GM12878 (cell line): ENCODE results near the gene KCNQ1. TPM values are rescaled to one million over a fixed set of nuclear protein-coding genes. Genes with fewer than 3 reads are reported as not detected.

Source experiments
- ATAC-seq: fragments of 200-7000 bp; cut with Tn5 transposase; 3 replicates; pipeline ENCODE4 v1.9.1; 2020; ENCODE audit warnings: mild to moderate bottlenecking, moderate library complexity
- BruUV-seq: library from RNA; stranded (reverse); fragments of 400-500 nt; replicated peaks from 2 replicates; lab custom pipeline; 2021; lab: Mats Ljungman, UMichigan
- CTCF ChIA-PET: fragments of 300-600 bp; sonication (Branson Sonifier 250); formaldehyde crosslinking; extraction: SDS; loops from one replicate; lab custom pipeline; 2021; ENCODE audit warnings: inconsistent platforms; lab: Yijun Ruan, JAX
- POLR2A ChIA-PET: fragments of 350-600 bp; formaldehyde crosslinking; extraction: SDS; loops from one replicate; lab custom pipeline; 2021; ENCODE audit warnings: inconsistent platforms; lab: Charles Lee
- RAD21 ChIA-PET: fragments of 300-600 bp; sonication (Branson Sonifier 250); formaldehyde crosslinking; loops from one replicate; lab custom pipeline; 2023; ENCODE audit warnings: antibody characterized with exemption; ENCODE audit not compliant: unreplicated experiment; lab: Charles Lee
- SMC1A ChIA-PET: fragments of 300-600 bp; sonication (Branson Sonifier 250); formaldehyde crosslinking; loops from one replicate; lab custom pipeline; 2023; ENCODE audit not compliant: unreplicated experiment, uncharacterized antibody; lab: Charles Lee
- DNase-seq: peaks from one replicate; pipeline ENCODE4 v3.0.0-alpha.2; 2011; ENCODE audit warnings: low read depth, low spot score
- FAIRE-seq: peaks from 3 replicates; lab custom pipeline; 2011; peaks lifted over from hg19 to GRCh38; lab: Jason Lieb, UNC
- H2AFZ ChIP-seq: 2 replicates; pipeline ENCODE4 v1.6.0; 2011; ENCODE audit warnings: low read depth, low read length, control low read depth; ENCODE audit not compliant: control insufficient read depth
- H3K27ac ChIP-seq: 2 replicates; pipeline ENCODE4 v1.5.1; 2011; ENCODE audit warnings: control low read depth; ENCODE audit not compliant: control insufficient read depth, insufficient read depth
- H3K27me3 ChIP-seq, 2 experiments: replicated peaks in 1 of 2; 2 replicates each; pipeline versions ENCODE4 v1.6.0 to v1.6.1; 2011; ENCODE audit warnings: low read length in 1 of 2; ENCODE audit not compliant: control insufficient read depth in 2 of 2, insufficient read depth in 2 of 2
- H3K36me3 ChIP-seq, 2 experiments: 2 replicates each; pipeline ENCODE4 v1.5.1; 2011; ENCODE audit warnings: low read length in 1 of 2; ENCODE audit not compliant: control insufficient read depth in 2 of 2, insufficient read depth in 2 of 2
- H3K4me1 ChIP-seq: 2 replicates; pipeline ENCODE4 v1.6.1; 2011; ENCODE audit warnings: mild to moderate bottlenecking, low read length, moderate library complexity, mixed read lengths; ENCODE audit not compliant: control insufficient read depth, insufficient read depth
- H3K4me2 ChIP-seq: 2 replicates; pipeline ENCODE4 v1.6.0; 2011; ENCODE audit warnings: control low read depth; ENCODE audit not compliant: control insufficient read depth, insufficient read depth
- H3K4me3 ChIP-seq: fragments of 200-600 bp; sonication (generic); 2 replicates; pipeline ENCODE4 v1.5.1; 2016
- H3K79me2 ChIP-seq: 2 replicates; pipeline ENCODE4 v1.6.0; 2011; ENCODE audit warnings: low read length; ENCODE audit not compliant: control insufficient read depth, insufficient read depth
- H3K9ac ChIP-seq: 2 replicates; pipeline ENCODE4 v1.8.0; 2011; ENCODE audit warnings: low read length, control low read depth, mixed read lengths; ENCODE audit not compliant: control insufficient read depth, insufficient read depth
- H3K9me3 ChIP-seq: replicated peaks from 3 replicates; pipeline ENCODE4 v1.5.1; 2011; ENCODE audit warnings: mild to moderate bottlenecking, low read length; ENCODE audit not compliant: control insufficient read depth, insufficient read depth
- H4K20me1 ChIP-seq: 2 replicates; pipeline ENCODE4 v1.6.0; 2011; ENCODE audit not compliant: control insufficient read depth, insufficient read depth
- BMI1 ChIP-seq: fragments of 450-650 bp; IDR thresholded peaks from 2 replicates; pipeline ENCODE4 v1.6.1; 2016; ENCODE audit warnings: mild to moderate bottlenecking, moderate library complexity, borderline replicate concordance
- CBX5 ChIP-seq: sonication (generic); IDR thresholded peaks from 2 replicates; pipeline ENCODE4 v1.6.1; 2016; ENCODE audit warnings: low read depth, moderate library complexity, mild to moderate bottlenecking, inconsistent platforms
- CTCF ChIP-seq, 3 experiments: IDR thresholded peaks in 2 of 3; conservative IDR thresholded peaks in 1 of 3; 2 replicates each; pipeline ENCODE4 v1.5.1; 2011; ENCODE audit warnings: low read depth in 3 of 3, low read length in 3 of 3, mild to moderate bottlenecking in 3 of 3, control low read depth in 2 of 3, moderate library complexity in 2 of 3, inconsistent platforms in 1 of 3, mixed read lengths in 1 of 3; ENCODE audit not compliant: control insufficient read depth in 2 of 3, insufficient read depth in 1 of 3; ENCODE audit errors: extremely low read depth in 1 of 3
- HCFC1 ChIP-seq: fragments of 150-350 bp; IDR thresholded peaks from 2 replicates; pipeline ENCODE4 v1.6.1; 2014; ENCODE audit warnings: low read length
- KAT2A ChIP-seq: conservative IDR thresholded peaks from 2 replicates; pipeline ENCODE4 v1.6.1; 2011; ENCODE audit warnings: low read depth, low read length; ENCODE audit not compliant: control insufficient read depth
- LARP7 ChIP-seq: fragments of 450-650 bp; IDR thresholded peaks from 2 replicates; pipeline ENCODE4 v1.6.1; 2017; ENCODE audit warnings: mild to moderate bottlenecking
- MLLT1 ChIP-seq: fragments of 450-650 bp; IDR thresholded peaks from 2 replicates; pipeline ENCODE4 v1.6.1; 2016; ENCODE audit warnings: mild to moderate bottlenecking
- MXI1 ChIP-seq: fragments of 150-350 bp; IDR thresholded peaks from 2 replicates; pipeline ENCODE4 v1.6.1; 2011; ENCODE audit warnings: low read depth, mild to moderate bottlenecking, inconsistent platforms, low read length, improper control_type of control experiment
- RAD21 ChIP-seq: IDR thresholded peaks from 2 replicates; pipeline ENCODE4 v1.6.1; 2011; ENCODE audit warnings: mild to moderate bottlenecking, low read depth, low read length, moderate library complexity; ENCODE audit not compliant: insufficient read depth
- RB1 ChIP-seq: fragments of 450-650 bp; formaldehyde crosslinking; IDR thresholded peaks from 2 replicates; pipeline ENCODE4 v1.6.1; 2017; ENCODE audit warnings: mild to moderate bottlenecking, borderline replicate concordance
- RUNX3 ChIP-seq: IDR thresholded peaks from 2 replicates; pipeline ENCODE4 v1.6.1; 2012; ENCODE audit warnings: low read length, inconsistent platforms
- SIX5 ChIP-seq: IDR thresholded peaks from 2 replicates; pipeline ENCODE4 v1.6.1; 2011; ENCODE audit warnings: mild to moderate bottlenecking, low read depth, low read length, moderate library complexity; ENCODE audit not compliant: severe bottlenecking
- SMC3 ChIP-seq: IDR thresholded peaks from 2 replicates; pipeline ENCODE4 v1.6.1; 2011; ENCODE audit warnings: low read length, improper control_type of control experiment, borderline replicate concordance
- STAT3 ChIP-seq: IDR thresholded peaks from 2 replicates; pipeline ENCODE4 v1.6.1; 2011; ENCODE audit warnings: low read depth, low read length, improper control_type of control experiment
- YY1 ChIP-seq: IDR thresholded peaks from 2 replicates; pipeline ENCODE4 v1.6.1; 2011; ENCODE audit warnings: low read depth, mild to moderate bottlenecking, low read length
- ZNF24 ChIP-seq: fragments of 450-650 bp; IDR thresholded peaks from 2 replicates; pipeline ENCODE4 v1.6.1; 2017; ENCODE audit warnings: antibody characterized with exemption, mild to moderate bottlenecking
- ZZZ3 ChIP-seq: IDR thresholded peaks from 2 replicates; pipeline ENCODE4 v1.6.1; 2011; ENCODE audit warnings: low read depth; ENCODE audit not compliant: control insufficient read depth, insufficient read length
- WGBS: methylation state at CpG from one replicate; pipeline ENCODE4 v1.1.6; 2016; ENCODE audit warnings: low lambda C conversion rate; ENCODE audit not compliant: insufficient replicate concordance, insufficient coverage; ENCODE audit errors: missing lambda C conversion rate; 5-methylcytosine and 5-hydroxymethylcytosine counted together
- in situ Hi-C: fragments of 300-500 bp; cut with MboI; formaldehyde crosslinking; loops from 9 replicates; pipeline ENCODE4 v1.14.3; 2018; ENCODE audit warnings: mixed read lengths
- intact Hi-C: fragments of 100-400 bp; cut with micrococcal nuclease; formaldehyde crosslinking; loops from one replicate; pipeline ENCODE4 v1.14.2; 2022; ENCODE audit not compliant: unreplicated experiment
- polyA plus RNA-seq, 11 experiments: library from polyadenylated mRNA; depleted of rRNA in 4 of 11; unstranded in 6 of 11; stranded (reverse) in 5 of 11; fragments of >200 nt; fragmentation: Nextera tagmentation in 4 of 11; fragmentation: Illumina TruSeq in 1 of 11; extraction: Ambion mirVana in 4 of 11; extraction: Trizol in 1 of 11; gene quantifications; 1 replicate in 1 of 11; 2 replicates in 10 of 11; pipeline versions ENCODE4 v1.2.1 to v1.2.3, GENCODE V29; 2011 to 2016; ENCODE audit warnings: inconsistent platforms in 2 of 11, missing spikeins in 2 of 11, low read depth in 1 of 11
- total RNA-seq, 4 experiments: library from RNA; depleted of rRNA in 3 of 4; stranded (reverse); fragments of >200 nt in 3 of 4; fragmentation: Illumina TruSeq in 1 of 4; extraction: Trizol in 1 of 4; gene quantifications; 2 replicates each; pipeline versions ENCODE4 v1.2.1 to v1.2.3, GENCODE V29; 2013 to 2021

The KCNQ1 gene
- total and polyA plus RNA-seq, 10 of the 15 experiments (the other 5 are each of a cell fraction or from before 2014, with no cell fraction given), result 0.03 to 0.15 (median 0.12) TPM; not detected in 7

GRCh38 chr11:2530855-2531200 is 86.0 kb downstream of the KCNQ1 start (continued):
- TF ChIP-seq HCFC1 (no peak), STAT3 (no peak), CBX5 (no peak)
- TF ChIP-seq, all 136 proteins: peak for 0

GRCh38 chr11:2531277-2531986 is 86.6 kb downstream of the KCNQ1 start:
- H3K4me2 ChIP-seq, result no peak overlapping the region
- H3K9ac ChIP-seq, result no peak overlapping the region
- WGBS, result 22% methylated on average over 14 of the region's 14 CpGs
- no peaks in the 10 kb centered on the region for H3K36me3 ChIP-seq
- ChIA-PET CTCF (interaction anchor here (0.5 to 6.5 kb wide), 18 partner anchors 9 to 923 kb away, joined by 3 to 233 read pairs (median 5); partner anchors contain the start of genes C11orf21, CDKN1C, TSPAN32 and TSSC4), SMC1A (interaction anchor here (0.6 to 5.4 kb wide), 6 partner anchors 24 to 389 kb away, joined by 3 to 108 read pairs (median 4); no protein-coding TSS in a partner anchor), POLR2A (no interaction called here), RAD21 (interaction anchor here (0.7 to 7.0 kb wide), 8 partner anchors 104 to 399 kb away, joined by 3 to 151 read pairs (median 4); no protein-coding TSS in a partner anchor)
- H3K4me3 ChIP-seq, result no peak overlapping the region
- DNase-seq, result no peak
- H3K27me3 ChIP-seq, result peaks cover 1 to 3% of the 10 kb centered on the region in 2 experiments; a peak in 1 of 4 replicates
- peaks cover 4% of the 10 kb centered on the region; the same call in 1 of the 2 replicates for H4K20me1 ChIP-seq
- BruUV-seq, result no TSS peak
- H3K79me2 ChIP-seq, result no peaks in the 10 kb centered on the region
- peak; percentile 67 for ATAC-seq
- no peak overlapping the region for H3K27ac ChIP-seq
- TF ChIP-seq SMC3, result peak; percentile 97
- TF ChIP-seq BMI1, result no peak
- peak; percentile 66 for TF ChIP-seq RUNX3
- 0 out of 2 replicates have a peak, but pooled peaks have one; percentile 59 for TF ChIP-seq RB1
- no peak for TF ChIP-seq MLLT1
- TF ChIP-seq KAT2A, result no peak
- 0 out of 2 replicates have a peak, but pooled peaks have one; percentile 22 for TF ChIP-seq LARP7
- no peak for TF ChIP-seq ZNF24
- peak; percentile 87 to 98 (median 88); a peak in 5 of 6 replicates for TF ChIP-seq CTCF (IDR thresholded peaks at IDR 0.05 in 2 of 3, conservative IDR thresholded peaks at IDR 0.05 in 1 of 3; ENCODE audit: control insufficient read depth in 2 of 3, extremely low read depth in 1 of 3, insufficient read depth in 1 of 3, low read depth in 3 of 3, low read length in 3 of 3)
- TF ChIP-seq ZZZ3, result no peak
- TF ChIP-seq MXI1, result no peak
- no peak for TF ChIP-seq SIX5
- peak; percentile 91 for TF ChIP-seq RAD21
- peak; percentile 56; the same call in 1 of the 2 replicates for TF ChIP-seq YY1
- no peak overlapping the region for H2AFZ ChIP-seq
- no peaks in the 10 kb centered on the region for H3K9me3 ChIP-seq
- intact Hi-C loops, result loop anchor here (1.0 to 10.0 kb wide), 4 partner anchors 103 to 561 kb away; no protein-coding TSS in a partner anchor
- peaks cover 19% of the 10 kb centered on the region for H3K4me1 ChIP-seq
- peak; percentile 91 for FAIRE-seq
- in situ Hi-C loops, result loop anchor here (5.0 kb wide), 3 partner anchors 104 to 561 kb away; partner anchors contain the start of gene CDKN1C
